ENCODE data around the gene EEF1A2.

- TF ChIP-seq POLR2AphosphoS5 (IDR thresholded peaks at IDR 0.05; ENCODE audit: low read depth, low read length): no peak
- no peak for TF ChIP-seq POLR2A (IDR thresholded peaks at IDR 0.05; ENCODE audit: low read depth, low read length)
Measured at GRCh38 chr20:63441136-63442099, 57.5 kb downstream of the EEF1A2 start.

All from GM12891 (cell line).